Muscle of arm (tissue), 12 donors: Measurements from ENCODE around the gene CTBP2. TPM values are rescaled to one million over a fixed set of nuclear protein-coding genes. Genes with fewer than 3 reads are reported as not detected.

Source experiments
- DNase-seq: peaks from one replicate; pipeline ENCODE4 v3.0.0-alpha.2; 2013
- polyA plus RNA-seq, 12 donors: library from polyadenylated mRNA; unstranded; fragments of 120-200 nt; gene quantifications; one replicate each; pipeline ENCODE4 v1.2.1, GENCODE V29; 2013; ENCODE audit not compliant: insufficient read length in 12 of 12

Gene CTBP2
- polyA plus RNA-seq, 12 donors: 32.7 to 52.8 (median 37.6) TPM; not detected in 1

DNA sequence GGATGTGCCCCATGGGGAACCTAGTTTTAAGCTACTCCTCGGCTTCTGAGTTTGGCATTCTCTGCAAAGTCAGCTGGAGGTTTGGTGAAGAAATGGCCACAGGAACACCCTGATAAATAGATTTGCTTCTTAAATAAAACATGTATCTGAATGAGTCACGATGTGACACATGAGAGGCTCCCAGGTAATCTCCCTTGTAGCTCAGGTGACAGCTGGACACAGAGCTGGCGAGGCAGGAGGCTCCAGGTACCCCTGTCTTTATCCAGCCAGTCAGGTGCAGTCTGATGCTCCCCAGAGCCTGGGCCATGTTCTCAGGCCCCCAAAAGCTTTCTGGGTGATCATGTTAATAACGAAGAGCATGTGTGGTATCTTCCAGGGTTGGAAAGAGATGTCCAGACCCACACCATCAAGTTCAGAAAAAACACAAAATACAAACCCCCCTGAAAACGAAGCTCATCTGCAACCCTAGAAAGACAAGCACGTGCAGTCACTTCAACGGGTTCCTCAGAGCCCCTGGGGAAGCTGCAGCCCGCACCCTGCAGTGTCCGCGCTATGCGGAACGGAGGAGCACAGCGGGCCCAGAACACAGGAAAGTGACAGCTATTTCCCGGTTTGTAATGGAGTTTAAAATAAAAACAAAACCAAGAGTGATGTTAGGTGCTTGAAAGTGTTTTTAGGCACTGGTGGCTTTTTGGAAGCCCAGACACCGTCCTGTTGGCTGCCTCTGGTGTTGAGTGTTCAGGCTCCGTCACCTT is 149.0 kb downstream of the CTBP2 start:
- DNase-seq: no peak

DNA sequence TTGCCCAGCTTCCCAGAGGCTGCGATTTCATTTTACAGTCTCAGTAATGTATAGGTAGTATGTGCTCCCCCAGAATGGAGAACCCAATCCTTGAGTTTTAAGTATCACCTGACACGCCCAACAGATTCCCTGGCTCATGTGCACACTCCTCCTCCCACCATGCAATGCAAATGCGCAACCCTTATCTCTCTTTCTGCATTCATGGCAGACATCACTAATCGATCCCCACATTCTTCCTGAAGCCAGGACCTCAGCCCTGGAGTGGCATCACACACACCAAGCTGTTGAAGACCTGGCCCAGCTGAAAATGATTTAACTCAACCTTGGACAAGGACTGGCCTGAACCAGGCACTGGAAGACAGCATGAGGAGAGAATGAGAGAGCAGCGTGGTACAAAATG is 150.0 kb downstream of the CTBP2 start:
- DNase-seq: no peak

DNA sequence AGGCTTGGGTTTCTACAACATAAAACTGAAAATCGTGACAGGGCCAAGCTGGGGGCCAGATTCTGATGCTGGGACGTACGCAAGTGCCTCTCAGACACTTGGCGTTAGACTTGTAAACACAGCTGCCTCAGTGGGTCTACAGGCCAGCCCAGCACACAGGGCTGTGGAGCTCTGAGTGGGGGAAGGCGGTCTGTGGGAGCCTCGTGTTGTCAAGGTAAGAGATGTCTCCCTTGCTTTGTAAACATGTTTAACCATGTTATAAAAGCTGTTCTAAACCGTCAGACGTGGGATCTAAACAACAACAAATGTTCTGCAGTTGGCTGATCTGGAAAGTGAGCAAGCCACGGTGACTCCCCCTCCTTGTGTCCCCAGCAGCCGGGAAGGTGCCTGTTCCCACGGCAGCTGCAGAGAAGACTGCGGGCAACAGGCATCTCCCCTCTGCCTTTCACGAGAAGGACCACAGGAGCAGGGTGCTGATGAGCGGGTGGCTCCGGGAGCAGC is 150.7 kb downstream of the CTBP2 start:
- no peak for DNase-seq

DNA sequence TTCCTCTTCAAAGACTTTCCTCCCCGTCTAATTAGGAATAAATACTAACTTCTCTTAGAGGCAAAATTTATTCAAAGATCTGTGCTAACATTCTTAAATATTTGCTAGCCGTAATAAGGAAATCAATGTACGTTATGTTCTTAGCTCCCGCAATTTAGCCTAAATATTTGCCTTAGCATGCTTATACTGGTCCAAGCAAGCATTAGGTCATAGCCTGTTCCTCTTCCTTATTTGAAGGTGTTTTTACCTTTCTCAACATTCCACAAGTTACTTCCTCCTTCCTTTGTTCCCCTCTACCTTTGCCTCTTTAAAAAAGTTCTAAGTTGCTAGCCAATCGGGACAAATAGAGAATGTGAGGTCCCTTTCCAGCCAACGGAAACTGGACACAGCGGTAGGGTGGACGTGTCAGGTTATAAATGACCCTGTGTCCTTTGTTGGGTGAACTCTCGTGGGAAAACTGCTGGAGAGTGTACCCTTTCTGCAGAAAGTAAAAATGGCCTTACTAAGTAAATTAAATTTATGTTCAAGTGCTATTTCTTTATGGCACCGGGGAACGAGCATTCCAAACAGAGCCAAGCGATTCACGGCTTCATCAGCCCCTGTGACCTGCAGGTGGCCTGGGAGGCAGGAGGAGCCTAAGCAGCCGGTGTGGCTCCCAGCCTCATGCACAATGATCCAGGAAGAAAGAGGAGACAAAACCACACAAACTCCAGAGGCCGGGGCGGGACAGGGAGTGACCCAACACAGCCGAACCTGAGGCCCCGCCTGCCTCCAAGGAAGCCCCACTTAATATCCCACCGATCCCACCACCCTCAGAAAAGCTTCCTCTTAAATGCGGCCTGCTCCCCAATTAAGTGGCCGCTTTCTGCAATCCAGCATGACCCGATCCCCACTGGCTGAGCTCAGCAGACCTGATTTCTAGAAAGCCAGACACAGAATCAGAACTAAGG is 151.4 kb downstream of the CTBP2 start:
- DNase-seq: no peak

DNA sequence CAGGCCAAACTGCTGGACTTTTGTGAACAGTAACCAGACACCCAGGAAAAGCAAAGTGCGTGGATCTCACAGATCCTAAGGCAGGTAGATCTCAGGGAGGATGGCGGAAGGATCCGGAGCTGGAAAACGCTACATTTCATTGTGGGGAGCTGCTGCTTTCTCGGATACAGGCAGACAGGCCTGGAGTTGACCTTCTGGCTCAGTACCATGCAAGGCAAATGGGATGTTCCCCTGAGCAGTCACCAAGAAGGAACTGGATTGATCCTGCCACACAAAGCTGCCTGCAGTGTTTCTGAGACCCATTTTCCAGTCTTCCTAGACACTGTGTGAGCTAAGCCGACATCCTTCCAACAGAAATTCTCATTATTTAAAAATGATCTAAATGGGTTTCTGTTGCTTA is 152.9 kb downstream of the CTBP2 start:
- DNase-seq: no peak

DNA sequence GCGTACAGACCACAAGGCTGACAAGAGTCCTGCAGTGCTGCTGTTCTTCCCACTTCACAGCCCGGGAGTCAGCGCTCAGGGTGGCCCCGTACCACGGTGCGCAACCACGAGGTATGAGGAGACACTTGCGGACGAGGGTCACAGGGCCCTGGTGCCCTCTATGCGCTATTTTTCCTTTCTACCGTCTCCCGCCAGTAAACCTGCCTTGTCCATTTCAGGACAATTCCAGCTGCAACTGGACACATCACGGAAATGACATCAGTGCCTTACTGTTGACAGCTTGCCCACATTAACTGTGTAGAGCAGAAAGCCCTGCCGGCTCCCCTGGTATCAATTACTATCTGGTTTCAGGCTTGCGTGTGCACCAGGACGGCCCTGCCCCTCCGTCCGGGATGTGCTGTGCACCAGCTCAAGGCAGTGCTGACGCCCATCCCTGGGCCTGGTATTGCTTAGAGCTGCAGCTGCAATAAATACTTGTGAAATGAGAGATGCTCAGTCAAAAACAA is 153.4 kb downstream of the CTBP2 start:
- no peak for DNase-seq

DNA sequence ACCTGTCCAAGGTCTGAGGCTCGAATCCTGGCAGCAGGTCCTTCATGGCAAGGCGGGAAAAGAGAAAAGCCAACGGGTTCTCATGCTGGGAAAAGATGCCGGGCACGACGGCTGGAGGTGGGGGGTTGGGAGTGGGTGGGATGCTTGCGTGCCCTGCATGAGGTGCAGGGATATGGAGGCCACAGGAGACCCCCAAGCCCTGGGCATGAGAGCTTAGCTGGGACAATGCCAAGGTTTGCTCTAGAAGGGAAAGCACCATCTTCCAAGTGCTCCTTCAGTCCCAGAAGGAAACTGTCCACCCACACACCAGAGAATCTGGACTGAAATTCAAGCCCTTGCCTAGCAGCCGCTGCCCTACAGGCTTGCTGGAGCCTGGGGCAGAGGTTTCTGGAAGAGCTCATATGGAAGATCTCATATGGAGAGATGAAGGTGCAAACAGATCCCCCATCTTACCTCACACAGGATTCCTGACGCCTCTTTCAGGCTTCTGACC is 154.1 kb downstream of the CTBP2 start:
- DNase-seq: no peak

DNA sequence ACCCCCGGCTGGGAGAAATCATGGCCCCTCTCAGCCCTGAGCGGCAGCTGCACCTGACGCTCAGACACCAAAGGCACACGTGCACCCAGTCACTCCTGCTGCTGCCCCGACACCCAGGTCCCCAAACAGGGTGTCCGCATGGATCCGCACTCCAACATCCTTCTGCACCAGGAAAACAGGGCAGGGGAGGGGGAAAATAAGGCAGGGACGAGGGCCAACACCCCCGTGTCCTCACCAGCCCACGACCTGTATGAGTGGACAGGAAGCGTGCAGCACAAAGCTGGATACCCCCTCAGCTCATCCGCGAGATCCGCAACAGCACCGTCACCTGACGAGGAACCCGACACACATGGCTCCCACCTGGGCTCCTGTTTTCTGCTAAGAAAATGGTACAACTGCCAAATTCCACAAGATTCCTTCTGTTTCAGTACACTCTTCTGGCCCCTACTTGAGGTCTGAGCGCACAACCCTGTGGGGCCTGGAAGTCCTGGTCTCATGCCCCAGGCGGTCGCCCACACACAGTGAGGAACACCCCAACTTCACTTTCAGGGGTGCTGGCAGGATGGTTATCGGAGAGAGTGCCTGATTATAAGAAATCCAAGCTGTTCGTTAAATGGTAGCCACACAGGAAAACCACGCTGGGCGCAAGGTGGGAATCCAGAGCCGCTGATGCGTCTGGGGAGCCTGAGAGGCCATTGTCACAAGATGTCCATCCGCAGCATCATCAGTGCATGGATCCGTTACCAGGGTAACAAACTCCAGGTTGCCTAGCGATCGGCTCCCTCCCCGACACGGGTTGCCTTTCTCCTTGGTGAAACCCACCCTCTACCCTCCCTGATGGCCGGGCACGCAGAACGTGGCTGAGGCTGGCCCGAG is 154.8 kb downstream of the CTBP2 start:
- no peak for DNase-seq

DNA sequence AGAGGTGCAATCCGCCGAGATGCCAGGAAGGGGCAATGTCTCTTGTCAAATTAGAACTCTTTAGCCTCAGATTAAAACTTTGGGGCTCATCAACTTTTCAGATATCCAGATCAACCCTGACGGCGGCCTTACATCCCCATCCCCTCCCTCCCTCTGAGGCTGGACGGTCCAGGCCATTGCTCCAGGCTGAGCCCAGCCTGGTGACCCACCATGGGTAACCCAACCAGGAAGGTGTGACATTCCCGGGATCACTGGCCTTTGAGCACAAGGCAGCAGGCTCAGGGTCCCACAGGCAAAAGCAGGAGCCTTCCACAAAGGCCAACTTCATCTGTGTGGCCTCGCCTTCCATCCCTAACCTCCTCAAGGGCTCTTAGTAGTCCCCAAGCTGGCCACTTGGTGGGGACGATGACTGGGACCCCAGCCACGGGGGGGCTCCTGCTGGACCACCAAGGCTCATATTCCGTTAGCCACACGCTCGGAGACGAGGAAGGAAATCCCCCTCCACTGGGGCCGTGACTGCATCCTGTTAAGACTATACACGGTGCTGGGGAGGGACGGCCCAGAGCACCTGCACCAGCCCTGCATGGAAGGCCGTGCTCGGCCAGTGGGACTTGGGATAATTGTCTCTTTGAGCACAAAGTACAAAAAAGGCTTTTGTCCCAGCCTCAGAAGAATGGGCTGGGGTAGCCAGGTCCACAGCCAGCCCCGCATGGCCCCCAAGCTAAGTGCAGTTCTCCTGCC is 155.6 kb downstream of the CTBP2 start:
- DNase-seq: no peak

DNA sequence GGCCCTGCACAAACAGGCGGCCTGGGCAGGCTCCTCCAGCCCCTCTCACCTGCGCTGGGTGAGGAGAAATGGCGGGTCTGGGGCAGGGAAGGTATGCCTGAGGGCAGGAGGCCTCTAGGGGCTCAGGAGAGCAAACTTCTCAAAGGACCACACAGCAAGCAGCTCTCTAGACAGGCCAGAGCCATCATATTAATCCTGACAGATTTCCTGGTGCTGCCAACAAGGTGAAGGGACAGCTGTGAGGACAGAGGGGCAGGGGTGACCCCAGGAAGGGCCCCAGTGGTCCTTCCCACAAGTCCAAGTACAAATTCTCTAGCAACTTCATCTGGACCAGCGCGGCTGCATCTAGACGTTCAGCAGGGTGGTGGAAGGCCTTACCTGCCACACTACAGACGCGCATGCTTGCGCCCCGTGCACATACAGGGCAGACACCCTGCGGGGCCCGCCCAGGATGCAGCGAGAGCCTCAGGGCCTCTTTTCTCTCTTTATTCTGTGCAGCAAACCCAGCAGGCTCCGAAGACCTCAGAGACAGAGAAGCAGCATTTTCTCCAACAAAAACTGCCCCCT is 156.4 kb downstream of the CTBP2 start:
- DNase-seq: no peak

DNA sequence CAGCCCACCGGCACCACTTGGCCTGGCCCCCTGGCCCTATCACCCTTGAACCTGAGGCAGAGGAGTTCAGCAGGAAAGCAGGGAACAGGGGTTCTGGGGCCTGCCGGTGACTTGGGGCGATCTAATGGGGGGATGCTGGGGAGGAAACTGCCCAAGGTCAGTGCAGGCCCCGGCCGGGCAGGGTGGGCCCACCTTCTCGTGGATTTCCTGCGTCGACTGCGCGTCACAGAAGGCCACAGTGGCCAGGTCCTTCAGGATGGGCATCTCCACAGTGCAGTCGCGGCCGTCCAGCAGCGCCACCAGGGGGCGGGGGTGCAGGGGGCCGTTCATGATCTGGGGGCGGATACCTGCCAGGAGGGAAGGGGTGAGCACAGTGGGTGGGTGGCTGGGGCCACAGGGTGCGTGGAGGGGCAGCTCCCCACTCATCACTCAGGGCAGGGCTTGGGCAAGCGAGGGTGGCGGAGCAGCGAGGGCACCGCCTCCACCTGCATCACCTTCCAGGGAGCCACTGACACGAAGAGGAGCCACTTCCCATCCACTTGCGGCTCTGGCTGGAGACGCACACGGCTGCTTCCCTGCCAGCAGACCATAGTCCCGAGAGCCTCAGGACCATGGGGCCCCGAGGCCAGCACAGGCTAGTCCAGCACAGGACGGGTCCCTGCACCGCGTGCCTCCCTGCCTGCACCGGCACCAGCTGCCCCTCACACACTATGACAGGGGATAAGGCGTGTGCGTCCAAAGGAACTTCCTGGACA is 157.0 kb downstream of the CTBP2 start:
- DNase-seq: no peak

DNA sequence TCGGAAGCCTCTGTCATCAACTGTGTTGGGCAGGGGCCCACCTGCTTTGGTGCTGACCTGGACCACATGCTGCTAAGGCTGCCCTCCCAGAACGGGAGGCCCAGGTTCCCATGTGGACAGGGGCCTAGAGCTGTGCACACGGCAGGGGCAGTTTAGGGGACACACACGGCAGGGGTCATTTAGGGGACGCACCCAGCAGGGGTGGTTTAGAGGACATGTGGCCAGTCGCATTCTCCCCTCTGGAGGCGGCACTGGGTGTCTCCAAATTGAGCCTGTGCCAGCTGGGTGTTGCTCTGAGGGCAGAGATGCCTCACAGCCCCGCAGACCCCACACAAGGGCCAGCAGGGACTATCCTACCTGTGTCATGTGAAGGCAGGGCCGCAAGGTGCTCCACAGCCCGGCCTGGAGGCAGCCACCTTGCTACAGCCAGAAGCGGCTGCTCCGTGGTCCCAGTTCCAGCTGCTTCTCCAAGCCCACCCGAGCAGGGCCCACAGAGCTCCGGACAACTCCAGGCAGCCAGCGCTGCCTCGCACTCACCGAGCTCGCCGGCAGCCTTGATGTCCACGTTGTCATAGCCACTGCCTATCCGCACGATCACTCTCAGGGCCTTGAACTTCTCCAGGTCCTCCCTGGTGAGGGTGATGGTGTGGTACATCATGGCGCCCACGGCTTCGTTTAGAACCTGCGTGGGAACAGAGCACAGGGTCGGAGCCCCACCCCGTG is 157.8 kb downstream of the CTBP2 start:
- no peak for DNase-seq

DNA sequence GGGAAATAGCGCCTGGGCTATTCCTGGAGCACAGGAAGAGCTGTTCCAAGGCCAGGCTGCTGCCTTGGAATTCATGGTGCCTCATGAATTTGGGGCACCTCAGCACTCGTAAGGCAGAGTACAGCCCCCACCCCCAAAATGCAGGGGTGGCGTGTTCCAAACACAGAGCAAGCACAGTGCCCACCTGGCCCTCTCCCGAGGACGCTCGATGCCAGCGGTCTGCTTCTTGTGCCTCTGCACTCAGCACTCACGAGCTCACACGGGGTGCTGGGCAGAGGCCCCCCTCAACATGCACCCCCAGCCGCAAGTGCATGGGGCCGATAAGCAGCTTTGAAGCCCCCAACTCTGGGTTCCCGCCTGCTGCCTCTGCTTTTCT is 158.3 kb downstream of the CTBP2 start:
- DNase-seq: no peak

DNA sequence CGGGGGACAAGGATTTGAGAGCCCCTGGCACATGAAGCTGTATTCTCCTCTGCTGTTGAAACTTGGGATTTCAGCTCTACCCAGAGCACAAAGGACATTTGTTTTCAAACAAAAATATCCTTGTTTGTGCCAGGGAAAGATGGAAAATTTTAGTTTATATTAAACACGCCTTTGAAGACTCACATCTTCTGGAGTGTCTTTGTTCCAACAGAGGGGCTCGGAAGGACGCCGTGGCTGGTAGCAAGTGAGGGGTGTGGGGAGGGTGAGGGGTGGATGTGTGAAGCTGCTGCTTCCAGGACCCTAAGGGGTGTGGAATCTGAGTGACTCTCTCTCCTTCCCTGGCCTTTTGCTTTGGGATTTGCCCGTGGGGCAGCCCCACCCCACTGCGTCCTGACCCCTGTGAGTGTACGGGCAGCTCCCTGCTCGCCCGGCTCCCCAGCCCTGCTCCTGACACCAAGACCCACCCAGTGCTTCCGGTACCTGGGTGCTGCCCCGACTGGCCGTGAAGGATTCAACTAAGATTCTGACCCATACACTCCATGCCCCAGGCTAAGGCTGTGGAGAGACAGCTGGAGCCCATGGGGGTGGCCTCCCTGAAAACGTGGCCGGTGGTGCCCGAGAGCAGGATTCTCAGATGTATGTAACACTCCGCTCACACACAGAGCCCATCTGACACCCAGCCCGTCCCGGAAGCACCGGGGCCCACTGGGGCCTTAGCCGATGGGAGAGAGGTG is 158.9 kb downstream of the CTBP2 start:
- DNase-seq: no peak

DNA sequence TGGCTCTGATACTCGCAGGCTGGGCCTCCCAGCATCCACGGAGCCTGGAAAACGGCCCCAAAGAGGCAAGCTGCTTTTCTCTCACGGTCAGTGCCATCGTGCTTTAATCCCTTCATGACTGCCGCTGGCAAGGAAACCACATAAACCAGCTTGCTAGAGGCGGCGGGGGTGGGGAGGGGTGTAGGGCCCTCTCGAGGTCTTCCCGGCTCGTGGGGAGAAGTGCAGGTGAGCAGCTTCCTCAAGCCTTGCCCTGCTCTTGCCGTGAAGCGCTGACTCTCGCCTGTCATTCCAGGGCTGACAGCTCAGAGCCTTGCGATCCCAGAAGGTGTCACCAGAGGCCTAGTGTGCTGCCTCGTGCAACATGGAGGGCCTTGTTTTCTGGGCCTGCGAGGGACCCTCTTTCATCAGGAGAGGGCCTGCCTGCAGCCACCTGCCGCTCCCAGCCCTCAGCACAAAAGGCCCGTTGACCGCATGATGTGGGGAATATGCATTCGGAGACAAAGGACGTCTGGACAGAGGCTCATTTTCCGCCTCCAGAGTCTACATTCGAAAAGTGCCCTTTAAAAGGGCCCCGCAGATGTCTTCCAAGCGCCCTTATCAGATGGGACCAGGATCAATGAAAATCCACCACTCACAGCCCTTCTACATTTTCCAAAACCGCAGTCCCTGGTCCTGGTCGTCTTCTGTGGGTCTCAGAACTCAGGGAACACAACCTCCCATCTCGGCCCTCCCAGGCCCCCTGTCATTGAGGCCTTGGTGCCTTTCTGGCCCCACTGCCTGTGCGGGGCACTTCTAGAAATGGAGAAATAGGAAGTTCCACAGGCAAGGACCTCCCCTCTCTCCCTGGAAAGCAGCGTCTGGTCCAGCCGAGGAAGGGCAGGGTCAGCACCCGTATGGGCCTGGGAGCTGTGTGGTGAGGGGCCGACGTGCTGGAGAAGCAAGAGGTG is 159.7 kb downstream of the CTBP2 start:
- no peak for DNase-seq

DNA sequence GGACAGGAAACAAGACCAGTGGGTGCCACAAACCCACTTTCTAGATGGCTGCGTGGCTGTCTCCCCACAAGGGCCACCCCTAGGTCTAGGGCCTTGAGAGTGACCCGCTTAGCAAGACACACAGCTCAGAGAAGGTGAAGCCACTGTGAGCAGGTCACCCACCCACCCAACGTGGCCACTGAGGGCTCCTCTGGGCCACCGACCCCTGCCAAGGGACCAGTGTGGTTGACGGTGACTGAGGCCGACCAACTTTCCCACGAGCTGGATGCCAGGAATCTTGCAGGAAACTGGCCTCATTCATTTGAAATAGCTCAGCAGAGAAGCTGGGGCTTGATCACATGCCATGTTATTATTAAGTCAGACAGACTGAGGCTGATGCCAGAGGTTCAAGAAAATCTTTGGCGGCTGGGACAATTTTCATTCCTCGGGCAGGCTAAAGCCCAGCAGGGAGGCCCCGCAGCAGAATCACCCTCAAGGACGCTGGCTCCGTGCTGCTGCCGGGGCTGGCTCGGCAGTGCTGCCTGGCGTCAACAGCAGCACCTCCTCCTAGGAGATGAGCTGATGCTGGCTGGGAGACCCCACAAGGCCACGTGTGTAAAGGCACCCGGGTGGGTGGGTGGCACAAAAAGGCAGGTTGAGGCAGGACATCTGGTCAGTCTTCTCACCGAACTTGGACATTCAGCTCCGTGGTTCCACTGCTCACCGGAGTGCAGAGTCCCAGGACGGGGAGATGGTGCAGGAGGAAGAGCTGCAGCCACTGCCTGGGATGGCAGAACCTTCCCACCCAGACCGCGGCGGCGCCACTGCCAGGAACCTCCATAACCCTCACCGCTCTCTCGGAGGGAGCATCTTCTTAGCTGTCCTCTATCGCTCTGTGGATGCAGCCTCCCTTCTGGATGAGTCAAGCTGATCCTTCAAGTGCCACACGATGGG is 160.7 kb downstream of the CTBP2 start:
- no peak for DNase-seq
